ENCODE results near the gene NR6A1.
A peak's percentile ranks its signal among the peaks of the same experiment; 100 is the strongest.

NR6A1 gene

GRCh38 chr9:124605258-124605657 lies 165.9 kb downstream of the NR6A1 start:
- Histone ChIP-seq H3K79me2 (ENCODE audit: control insufficient read depth, insufficient read depth, low read length) (no peaks in the 10 kb centered on the region), H3K79me1 (ENCODE audit: low read length) (peaks cover 4% of the 10 kb centered on the region), H3K27me3 (ENCODE audit: insufficient read depth, low read length, poor library complexity) (no peaks in the 10 kb centered on the region), H2BK5ac (ENCODE audit: low read length) (no peak overlapping the region), H3K4me2 (ENCODE audit: low read length) (no peak overlapping the region), H3K4me1 (ENCODE audit: control insufficient read depth, low read depth, low read length) (no peaks in the 10 kb centered on the region), H4K5ac (ENCODE audit: low read length) (no peak overlapping the region), H3K27ac (ENCODE audit: low read depth, low read length) (no peak overlapping the region), H3K4me3 (ENCODE audit: low read length) (no peak overlapping the region), H3K36me3 (ENCODE audit: control insufficient read depth, insufficient read depth, low read length) (no peaks in the 10 kb centered on the region), H3K56ac (ENCODE audit: low read length) (no peak overlapping the region), H3K9ac (ENCODE audit: low read length) (no peak overlapping the region), H3K4ac (ENCODE audit: low read depth, low read length) (no peak overlapping the region), H2BK120ac (ENCODE audit: low read depth, low read length) (no peak overlapping the region), H2BK15ac (replicated peaks; ENCODE audit: low read depth) (no peak overlapping the region), H3K18ac (ENCODE audit: low read length) (no peak overlapping the region), H3K23ac (ENCODE audit: low read length) (no peak overlapping the region), H2AK5ac (ENCODE audit: low read length) (no peak overlapping the region), H4K8ac (ENCODE audit: low read depth, low read length) (no peak overlapping the region)
- DNase-seq, result no peak
- no CpG with 5 or more reads among the region's 4 CpGs for WGBS (ENCODE audit: extremely low coverage, insufficient coverage, low lambda C conversion rate)

GRCh38 chr9:124602632-124603031 lies 168.5 kb downstream of the NR6A1 start:
- WGBS (ENCODE audit: extremely low coverage, insufficient coverage, low lambda C conversion rate), result no CpG with 5 or more reads among the region's 2 CpGs
- no peak overlapping the region for H4K8ac ChIP-seq (ENCODE audit: low read depth, low read length)
- H3K56ac ChIP-seq (ENCODE audit: low read length), result no peak overlapping the region

GRCh38 chr9:124602204-124602603 lies 168.9 kb downstream of the NR6A1 start:
- H3K18ac ChIP-seq (ENCODE audit: low read length), result peak overlapping the region; percentile 28
- H3K4me3 ChIP-seq (ENCODE audit: low read length), result no peak overlapping the region
- no peak for DNase-seq
- no peak overlapping the region for H2BK5ac ChIP-seq (ENCODE audit: low read length)
- no peak overlapping the region for H4K5ac ChIP-seq (ENCODE audit: low read length)
- no peaks in the 10 kb centered on the region for H3K36me3 ChIP-seq (ENCODE audit: control insufficient read depth, insufficient read depth, low read length)
- H3K27me3 ChIP-seq (ENCODE audit: insufficient read depth, low read length, poor library complexity), result no peaks in the 10 kb centered on the region
- no peak overlapping the region for H4K8ac ChIP-seq (ENCODE audit: low read depth, low read length)
- H3K4me2 ChIP-seq (ENCODE audit: low read length), result no peak overlapping the region
- H3K79me1 ChIP-seq (ENCODE audit: low read length), result peaks cover 5% of the 10 kb centered on the region
- H2BK120ac ChIP-seq (ENCODE audit: low read depth, low read length), result no peak overlapping the region
- H3K4me1 ChIP-seq (ENCODE audit: control insufficient read depth, low read depth, low read length), result peaks cover 2% of the 10 kb centered on the region
- H3K27ac ChIP-seq (ENCODE audit: low read depth, low read length), result no peak overlapping the region
- H3K79me2 ChIP-seq (ENCODE audit: control insufficient read depth, insufficient read depth, low read length), result no peaks in the 10 kb centered on the region
- H3K4ac ChIP-seq (ENCODE audit: low read depth, low read length), result no peak overlapping the region
- no peak overlapping the region for H3K56ac ChIP-seq (ENCODE audit: low read length)
- no peak overlapping the region for H3K23ac ChIP-seq (ENCODE audit: low read length)
- H2AK5ac ChIP-seq (ENCODE audit: low read length), result no peak overlapping the region
- no CpG with 5 or more reads among the region's 2 CpGs for WGBS (ENCODE audit: extremely low coverage, insufficient coverage, low lambda C conversion rate)
- H3K9ac ChIP-seq (ENCODE audit: low read length), result no peak overlapping the region
- H2BK15ac ChIP-seq (replicated peaks; ENCODE audit: low read depth), result no peak overlapping the region

More at GRCh38 chr9:124602632-124603031, 168.5 kb downstream of the NR6A1 start:
- Histone ChIP-seq H2AK5ac (ENCODE audit: low read length) (no peak overlapping the region), H3K27ac (ENCODE audit: low read depth, low read length) (no peak overlapping the region), H3K4me1 (ENCODE audit: control insufficient read depth, low read depth, low read length) (no peaks in the 10 kb centered on the region), H3K4ac (ENCODE audit: low read depth, low read length) (no peak overlapping the region), H3K27me3 (ENCODE audit: insufficient read depth, low read length, poor library complexity) (no peaks in the 10 kb centered on the region), H2BK5ac (ENCODE audit: low read length) (no peak overlapping the region), H2BK120ac (ENCODE audit: low read depth, low read length) (no peak overlapping the region), H2BK15ac (replicated peaks; ENCODE audit: low read depth) (no peak overlapping the region), H3K9ac (ENCODE audit: low read length) (no peak overlapping the region), H3K79me1 (ENCODE audit: low read length) (peaks cover 5% of the 10 kb centered on the region), H3K23ac (ENCODE audit: low read length) (no peak overlapping the region), H3K36me3 (ENCODE audit: control insufficient read depth, insufficient read depth, low read length) (no peaks in the 10 kb centered on the region), H3K4me2 (ENCODE audit: low read length) (no peak overlapping the region), H4K5ac (ENCODE audit: low read length) (no peak overlapping the region), H3K79me2 (ENCODE audit: control insufficient read depth, insufficient read depth, low read length) (no peaks in the 10 kb centered on the region), H3K18ac (ENCODE audit: low read length) (no peak overlapping the region), H3K4me3 (ENCODE audit: low read length) (no peak overlapping the region)
- DNase-seq, result no peak

GRCh38 chr9:124600407-124600806 lies 170.7 kb downstream of the NR6A1 start:
- Histone ChIP-seq H3K9ac (ENCODE audit: low read length) (no peak overlapping the region), H2BK15ac (replicated peaks; ENCODE audit: low read depth) (no peak overlapping the region), H4K8ac (ENCODE audit: low read depth, low read length) (no peak overlapping the region), H3K4me3 (ENCODE audit: low read length) (no peak overlapping the region), H3K79me2 (ENCODE audit: control insufficient read depth, insufficient read depth, low read length) (peaks cover 2% of the 10 kb centered on the region), H2BK5ac (ENCODE audit: low read length) (no peak overlapping the region), H3K27ac (ENCODE audit: low read depth, low read length) (no peak overlapping the region), H3K4me2 (ENCODE audit: low read length) (no peak overlapping the region), H3K79me1 (ENCODE audit: low read length) (peaks cover 8% of the 10 kb centered on the region), H3K4ac (ENCODE audit: low read depth, low read length) (no peak overlapping the region), H2BK120ac (ENCODE audit: low read depth, low read length) (no peak overlapping the region), H3K4me1 (ENCODE audit: control insufficient read depth, low read depth, low read length) (peaks cover 15% of the 10 kb centered on the region), H3K36me3 (ENCODE audit: control insufficient read depth, insufficient read depth, low read length) (no peaks in the 10 kb centered on the region), H3K23ac (ENCODE audit: low read length) (no peak overlapping the region), H3K27me3 (ENCODE audit: insufficient read depth, low read length, poor library complexity) (no peaks in the 10 kb centered on the region), H4K5ac (ENCODE audit: low read length) (no peak overlapping the region), H3K18ac (ENCODE audit: low read length) (no peak overlapping the region), H3K56ac (ENCODE audit: low read length) (no peak overlapping the region), H2AK5ac (ENCODE audit: low read length) (no peak overlapping the region)
- no peak for DNase-seq

- Histone ChIP-seq H2BK15ac (replicated peaks; ENCODE audit: low read depth) (no peak overlapping the region), H3K18ac (ENCODE audit: low read length) (no peak overlapping the region), H3K36me3 (ENCODE audit: control insufficient read depth, insufficient read depth, low read length) (no peaks in the 10 kb centered on the region), H3K9ac (ENCODE audit: low read length) (no peak overlapping the region), H3K79me2 (ENCODE audit: control insufficient read depth, insufficient read depth, low read length) (peaks cover 2% of the 10 kb centered on the region), H3K79me1 (ENCODE audit: low read length) (peaks cover 8% of the 10 kb centered on the region), H3K4me2 (ENCODE audit: low read length) (no peak overlapping the region), H3K4me3 (ENCODE audit: low read length) (no peak overlapping the region), H2BK120ac (ENCODE audit: low read depth, low read length) (no peak overlapping the region), H3K56ac (ENCODE audit: low read length) (no peak overlapping the region), H3K4me1 (ENCODE audit: control insufficient read depth, low read depth, low read length) (peaks cover 19% of the 10 kb centered on the region), H4K8ac (ENCODE audit: low read depth, low read length) (no peak overlapping the region), H3K4ac (ENCODE audit: low read depth, low read length) (no peak overlapping the region), H3K27me3 (ENCODE audit: insufficient read depth, low read length, poor library complexity) (no peaks in the 10 kb centered on the region), H3K23ac (ENCODE audit: low read length) (no peak overlapping the region), H2AK5ac (ENCODE audit: low read length) (no peak overlapping the region), H4K5ac (ENCODE audit: low read length) (no peak overlapping the region), H2BK5ac (ENCODE audit: low read length) (no peak overlapping the region), H3K27ac (ENCODE audit: low read depth, low read length) (no peak overlapping the region)
- no CpG with 5 or more reads among the region's 39 CpGs for WGBS (ENCODE audit: extremely low coverage, insufficient coverage, low lambda C conversion rate)
- DNase-seq, result no peak
These were observed 171.9 kb downstream of the NR6A1 start for GRCh38 chr9:124599121-124599795.

GRCh38 chr9:124598048-124598447 lies 173.1 kb downstream of the NR6A1 start:
- Histone ChIP-seq H3K27me3 (ENCODE audit: insufficient read depth, low read length, poor library complexity) (no peaks in the 10 kb centered on the region), H3K27ac (ENCODE audit: low read depth, low read length) (no peak overlapping the region), H2BK120ac (ENCODE audit: low read depth, low read length) (no peak overlapping the region), H3K4me1 (ENCODE audit: control insufficient read depth, low read depth, low read length) (peaks cover 25% of the 10 kb centered on the region), H3K79me2 (ENCODE audit: control insufficient read depth, insufficient read depth, low read length) (peaks cover 2% of the 10 kb centered on the region), H3K9ac (ENCODE audit: low read length) (no peak overlapping the region), H2AK5ac (ENCODE audit: low read length) (no peak overlapping the region), H3K56ac (ENCODE audit: low read length) (no peak overlapping the region), H3K4me2 (ENCODE audit: low read length) (no peak overlapping the region), H3K36me3 (ENCODE audit: control insufficient read depth, insufficient read depth, low read length) (no peaks in the 10 kb centered on the region), H3K4ac (ENCODE audit: low read depth, low read length) (no peak overlapping the region), H3K79me1 (ENCODE audit: low read length) (peaks cover 3% of the 10 kb centered on the region), H2BK15ac (replicated peaks; ENCODE audit: low read depth) (no peak overlapping the region), H3K4me3 (ENCODE audit: low read length) (no peak overlapping the region), H2BK5ac (ENCODE audit: low read length) (no peak overlapping the region), H3K23ac (ENCODE audit: low read length) (no peak overlapping the region), H4K8ac (ENCODE audit: low read depth, low read length) (no peak overlapping the region), H3K18ac (ENCODE audit: low read length) (no peak overlapping the region), H4K5ac (ENCODE audit: low read length) (no peak overlapping the region)
- DNase-seq, result no peak
- WGBS (ENCODE audit: extremely low coverage, insufficient coverage, low lambda C conversion rate), result no CpG with 5 or more reads among the region's 5 CpGs

Data from mesendoderm (in vitro differentiated cells).